T-helper 1 cell treated with Interleukin-12 subunit alpha and Interleukin-12 subunit beta and Interleukin-4 antibody, amounts not matched to agents 30 ng/mL and 1 ng/mL, for 36 hours (primary cell): ENCODE data around the gene KRT222. TPM values are rescaled to one million over a fixed set of nuclear protein-coding genes. Genes with fewer than 3 reads are reported as not detected.

Experiments
- intact Hi-C: fragments of 100-400 bp; cut with micrococcal nuclease; formaldehyde crosslinking; loops from one replicate; pipeline ENCODE4 v1.15.1; 2024
- total RNA-seq: library from RNA; stranded (reverse); gene quantifications from 2 replicates; pipeline ENCODE4 v1.2.3, GENCODE V29; 2022

Gene KRT222
- total RNA-seq, 1 donor from 2014 or later: not detected

GRCh38 chr17:40615841-40616476, 49.0 kb downstream of the KRT222 start:
- intact Hi-C loops: loop anchor here (1.0 kb wide), 2 partner anchors 34 to 54 kb away; no protein-coding TSS in a partner anchor

- intact Hi-C loops: loop anchor here (1.0 kb wide), 2 partner anchors 33 to 53 kb away; no protein-coding TSS in a partner anchor
Observed at GRCh38 chr17:40615068-40615840, 49.7 kb downstream of the KRT222 start.

- intact Hi-C loops: loop anchor here (1.0 kb wide), 2 partner anchors 32 to 52 kb away; no protein-coding TSS in a partner anchor
Observed at GRCh38 chr17:40614431-40615067, 50.4 kb downstream of the KRT222 start.

- intact Hi-C loops: no loop called here
Observed at GRCh38 chr17:40613467-40614154, 51.4 kb downstream of the KRT222 start.

- intact Hi-C loops: no loop called here
Observed at GRCh38 chr17:40612599-40613244, 52.3 kb downstream of the KRT222 start.

GRCh38 chr17:40611840-40612474, 53.0 kb downstream of the KRT222 start:
- intact Hi-C loops: no loop called here

- intact Hi-C loops: no loop called here
Observed at GRCh38 chr17:40610359-40610758, 54.6 kb downstream of the KRT222 start.

GRCh38 chr17:40608061-40608581, 56.9 kb downstream of the KRT222 start:
- intact Hi-C loops: loop anchor here (1.0 to 5.0 kb wide), 4 partner anchors 10 to 286 kb away; partner anchors contain the start of gene SMARCE1

- intact Hi-C loops: loop anchor here (1.0 to 5.0 kb wide), 4 partner anchors 9 to 285 kb away; partner anchors contain the start of gene SMARCE1
Observed at GRCh38 chr17:40607641-40608040, 57.3 kb downstream of the KRT222 start.

- intact Hi-C loops: loop anchor here (5.0 kb wide), 2 partner anchors 41 to 284 kb away; partner anchors contain the start of gene SMARCE1
Observed at GRCh38 chr17:40606548-40607353, 58.2 kb downstream of the KRT222 start.

- intact Hi-C loops: loop anchor here (5.0 kb wide), 2 partner anchors 42 to 283 kb away; partner anchors contain the start of gene SMARCE1
Observed at GRCh38 chr17:40605306-40605705, 59.7 kb downstream of the KRT222 start.

Other genes with a start within 250 kb of the KRT222 start
- 269 and 270 TPM in 2 replicates for gene TOP2A, start 247.3 kb downstream of the KRT222 start, total RNA-seq
- 75.5 and 77.8 TPM in 2 replicates for gene IGFBP4, start 221.7 kb downstream of the KRT222 start, total RNA-seq
- 14.2 and 15.7 TPM in 2 replicates for gene TNS4, start 163.6 kb downstream of the KRT222 start, total RNA-seq
- 169 and 171 TPM in 2 replicates for gene CCR7, start 99.7 kb downstream of the KRT222 start, total RNA-seq
- 96.3 and 98.8 TPM in 2 replicates for gene SMARCE1, start 17.4 kb downstream of the KRT222 start, total RNA-seq
- gene KRT24, start 38.6 kb upstream of the KRT222 start, total RNA-seq: not detected in 2 replicates
- not detected in 2 replicates for gene KRT25, start 90.2 kb upstream of the KRT222 start, total RNA-seq
- gene KRT26, start 107.0 kb upstream of the KRT222 start, total RNA-seq: not detected in 2 replicates
- not detected in 2 replicates for gene KRT27, start 117.4 kb upstream of the KRT222 start, total RNA-seq
- not detected in 2 replicates for gene KRT28, start 134.8 kb upstream of the KRT222 start, total RNA-seq
- 21.0 and 25.6 TPM in 2 replicates for gene KRT10, start 157.4 kb upstream of the KRT222 start, total RNA-seq
- not detected in 2 replicates for gene KRT12, start 202.0 kb upstream of the KRT222 start, total RNA-seq
- gene KRT20, start 220.1 kb upstream of the KRT222 start, total RNA-seq: not detected in 2 replicates